Small intestine (tissue), 16 donors: ENCODE measurements around the gene VPS33A. TPM values are rescaled to one million over a fixed set of nuclear protein-coding genes. Genes with fewer than 3 reads are reported as not detected.

Source experiments
- DNase-seq, 2 donors: peaks; one replicate each; pipeline versions ENCODE4 v3.0.0 to v3.0.0-alpha.2; 2013
- FAIRE-seq: peaks from 2 replicates; lab custom pipeline; 2012; peaks lifted over from hg19 to GRCh38; lab: Jason Lieb, UNC
- H3K27ac ChIP-seq, 3 donors: one replicate each; pipeline ENCODE4 v1.5.1; 2013; ENCODE audit warnings: low read length in 2 of 3, mild to moderate bottlenecking in 2 of 3, control low read depth in 1 of 3, inconsistent platforms in 1 of 3, low read depth in 1 of 3, moderate library complexity in 1 of 3
- H3K27me3 ChIP-seq, 3 donors: one replicate each; pipeline ENCODE4 v1.6.1; 2013; ENCODE audit warnings: low read length in 3 of 3, inconsistent platforms in 1 of 3; ENCODE audit not compliant: control insufficient read depth in 3 of 3, insufficient read depth in 3 of 3
- H3K36me3 ChIP-seq, 3 donors: one replicate each; pipeline ENCODE4 v1.6.1; 2013; ENCODE audit warnings: low read length in 3 of 3, inconsistent platforms in 1 of 3, low read depth in 1 of 3, mild to moderate bottlenecking in 1 of 3, moderate library complexity in 1 of 3; ENCODE audit not compliant: control insufficient read depth in 3 of 3, insufficient read depth in 2 of 3
- H3K4me1 ChIP-seq, 3 donors: one replicate each; pipeline ENCODE4 v1.6.1; 2013; ENCODE audit warnings: low read length in 2 of 3, inconsistent platforms in 1 of 3, low read depth in 1 of 3, mild to moderate bottlenecking in 1 of 3, moderate library complexity in 1 of 3; ENCODE audit not compliant: control insufficient read depth in 3 of 3, insufficient read depth in 2 of 3
- H3K4me3 ChIP-seq, 3 donors: one replicate each; pipeline ENCODE4 v1.5.1; 2013; ENCODE audit warnings: low read length in 3 of 3, control low read depth in 1 of 3, inconsistent platforms in 1 of 3, low read depth in 1 of 3, mild to moderate bottlenecking in 1 of 3, moderate library complexity in 1 of 3
- H3K9me3 ChIP-seq, 2 donors: one replicate each; pipeline ENCODE4 v1.6.1; 2013; ENCODE audit warnings: low read depth in 1 of 2, low read length in 1 of 2; ENCODE audit not compliant: control insufficient read depth in 2 of 2, insufficient read depth in 1 of 2
- WGBS, 3 donors: extraction: QIAGEN DNeasy Blood & Tissue Kit; methylation state at CpG; one replicate each; pipeline ENCODE4 v1.1.7; 2013; 5-methylcytosine and 5-hydroxymethylcytosine counted together
- long read RNA-seq, 10 donors: transcript quantifications; one replicate each; lab custom pipeline, GENCODE V29; 2026
- polyA plus RNA-seq, 4 donors: library from polyadenylated mRNA; stranded (reverse) in 3 of 4; unstranded in 1 of 4; fragments of 200-250 nt in 3 of 4; fragments of 120-200 nt in 1 of 4; gene quantifications; one replicate each; pipeline versions ENCODE4 v1.2.1 to v1.2.3, GENCODE V29; 2013
- donor health status: healthy with polysubstance abuse.
- donor health status: control.
- donor health status: control.
- donor health status: Bipolar disorder and iron deficiency.
- donor health status: healthy.

The VPS33A gene
- polyA plus RNA-seq = 10 to 100 TPM in 3 of 4 donors, 1 to 10 TPM in 1; 9.4 to 19.6 (median 16.6) TPM
- long read RNA-seq, donor 1, full-length matches to known transcripts = 7 of 7 reads
- long read RNA-seq, donor 1, partial matches to known transcripts = 0 of 7 reads
- long read RNA-seq, donor 1, other reads (novel, unspliced or antisense) = 0 of 7 reads
- long read RNA-seq, donor 2, full-length matches to known transcripts = 3 of 3 reads
- long read RNA-seq, donor 2, partial matches to known transcripts = 0 of 3 reads
- long read RNA-seq, donor 2, other reads (novel, unspliced or antisense) = 0 of 3 reads
- long read RNA-seq, donor 3, full-length matches to known transcripts = 4 of 4 reads
- long read RNA-seq, donor 3, partial matches to known transcripts = 0 of 4 reads
- long read RNA-seq, donor 3, other reads (novel, unspliced or antisense) = 0 of 4 reads
- long read RNA-seq, donor 4 = 0 reads
- long read RNA-seq, donor 5 = 0 reads
- long read RNA-seq, donor 6, full-length matches to known transcripts = 6 of 6 reads
- long read RNA-seq, donor 6, partial matches to known transcripts = 0 of 6 reads
- long read RNA-seq, donor 6, other reads (novel, unspliced or antisense) = 0 of 6 reads
- long read RNA-seq, donor 7 = 0 reads
- long read RNA-seq, donor 8 = 0 reads
- long read RNA-seq, donor 9, full-length matches to known transcripts = 1 of 1 reads
- long read RNA-seq, donor 9, partial matches to known transcripts = 0 of 1 reads
- long read RNA-seq, donor 9, other reads (novel, unspliced or antisense) = 0 of 1 reads
- long read RNA-seq, donor 10, full-length matches to known transcripts = 6 of 11 reads
- long read RNA-seq, donor 10, partial matches to known transcripts = 5 of 11 reads
- long read RNA-seq, donor 10, other reads (novel, unspliced or antisense) = 0 of 11 reads

DNA sequence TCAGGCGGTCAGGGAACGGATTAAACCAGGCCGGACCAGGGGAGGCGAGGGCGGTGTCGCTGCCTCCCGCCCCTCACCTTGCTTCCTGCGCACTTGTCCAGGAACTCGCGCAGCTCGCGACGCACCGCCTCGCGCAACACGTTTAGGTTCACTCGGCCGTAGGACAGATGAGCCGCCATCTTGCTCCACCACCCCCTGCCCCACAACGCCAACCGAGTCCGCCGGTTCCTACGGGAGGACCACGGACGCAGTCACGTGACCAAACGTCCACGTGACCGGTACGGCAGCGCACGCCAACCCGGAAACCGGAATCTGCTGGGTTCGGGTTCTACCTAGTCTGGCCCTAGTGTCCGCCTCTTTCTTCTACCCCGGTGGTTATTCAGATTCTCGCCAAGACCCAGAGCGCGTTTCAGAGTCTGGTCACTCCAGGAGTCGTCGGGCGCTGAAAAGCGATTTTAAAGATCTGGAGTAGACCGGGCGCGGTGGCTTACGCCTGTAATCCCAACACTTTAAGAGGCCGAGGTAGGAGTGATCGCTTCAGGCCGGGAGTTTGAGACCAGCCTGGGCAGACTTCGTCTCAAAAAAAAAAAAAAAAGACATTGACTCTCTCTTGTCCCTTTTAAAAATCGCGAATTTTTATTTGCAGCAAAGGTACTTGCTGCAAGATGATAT is at the start of gene VPS33A:
TSS of gene VPS33A (minus strand) at position 265 of the 672 bp plus-strand sequence. CDS start at position 179, 86 bp downstream.
- FAIRE-seq = no peak
- H3K36me3 ChIP-seq = peaks cover 0 to 22% (median 0%) of the 10 kb centered on the region in 3 donors

DNA sequence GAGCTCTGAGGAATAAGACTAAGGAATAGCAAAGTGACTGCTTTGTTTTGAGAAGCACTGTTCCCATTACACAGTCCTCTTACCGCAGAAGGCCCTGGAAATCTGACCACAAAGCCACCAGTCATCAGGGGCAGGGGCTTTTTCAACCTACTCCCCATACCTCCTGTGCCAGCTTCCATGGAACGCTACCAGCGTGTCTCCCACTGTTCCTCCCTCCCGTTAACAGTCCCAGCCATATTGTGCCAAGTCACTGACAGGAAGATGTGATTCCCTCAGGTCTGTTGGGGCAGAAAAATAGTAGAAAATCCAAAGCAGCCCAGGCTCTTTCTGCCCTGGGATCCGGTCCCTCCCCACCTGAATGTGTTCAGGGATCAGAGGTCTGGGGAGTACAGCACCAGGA is 46.6 kb upstream of the VPS33A start:
- no peak for FAIRE-seq
- Histone ChIP-seq H3K4me1 (no peaks in the 10 kb centered on the region), H3K4me3 (no peak overlapping the region), H3K27ac (no peak overlapping the region), H3K9me3 (no peaks in the 10 kb centered on the region), H3K36me3 (peaks cover 4 to 31% (median 16%) of the 10 kb centered on the region in 3 donors), H3K27me3 (no peaks in the 10 kb centered on the region)
- DNase-seq = no peak
- WGBS, 3 donors = 95 to 97% (median 95%) methylated on average over 5 of the region's 5 CpGs

More for the DNA sequence above, at the start of gene VPS33A:
- peak; percentile 97 to 99 for DNase-seq
- Histone ChIP-seq H3K27ac (peak within 1 kb of the TSS; percentile 66 to 96 (median 94)), H3K9me3 (no peaks in the 10 kb centered on the region), H3K4me3 (peak within 1 kb of the TSS; percentile 72 to 82 (median 80)), H3K4me1 (peaks cover 0 to 10% (median 0%) of the 10 kb centered on the region in 3 donors), H3K27me3 (no peaks in the 10 kb centered on the region)
- WGBS, 3 donors = 0% methylated on average over 56 of the region's 56 CpGs

DNA sequence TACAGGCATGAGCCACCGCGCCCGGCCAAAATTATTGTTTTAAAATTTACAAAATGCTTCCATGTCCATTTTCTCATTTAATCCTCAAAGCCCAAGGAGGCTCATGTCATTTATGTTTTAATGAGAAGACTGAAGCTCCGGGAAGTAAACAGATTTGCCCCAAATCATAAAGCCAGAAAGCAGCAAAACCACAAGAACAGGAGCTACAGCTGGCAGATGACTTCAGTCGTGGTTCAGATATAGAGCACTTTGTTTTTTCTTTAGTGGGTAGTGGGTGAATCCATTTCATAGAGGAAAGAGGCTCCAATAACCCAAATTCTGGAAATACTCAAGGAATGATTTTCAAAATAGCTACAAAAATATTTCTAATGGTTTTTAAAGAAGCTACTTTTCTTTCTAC is 45.4 kb upstream of the VPS33A start:
- H3K27me3 ChIP-seq = no peaks in the 10 kb centered on the region

DNA sequence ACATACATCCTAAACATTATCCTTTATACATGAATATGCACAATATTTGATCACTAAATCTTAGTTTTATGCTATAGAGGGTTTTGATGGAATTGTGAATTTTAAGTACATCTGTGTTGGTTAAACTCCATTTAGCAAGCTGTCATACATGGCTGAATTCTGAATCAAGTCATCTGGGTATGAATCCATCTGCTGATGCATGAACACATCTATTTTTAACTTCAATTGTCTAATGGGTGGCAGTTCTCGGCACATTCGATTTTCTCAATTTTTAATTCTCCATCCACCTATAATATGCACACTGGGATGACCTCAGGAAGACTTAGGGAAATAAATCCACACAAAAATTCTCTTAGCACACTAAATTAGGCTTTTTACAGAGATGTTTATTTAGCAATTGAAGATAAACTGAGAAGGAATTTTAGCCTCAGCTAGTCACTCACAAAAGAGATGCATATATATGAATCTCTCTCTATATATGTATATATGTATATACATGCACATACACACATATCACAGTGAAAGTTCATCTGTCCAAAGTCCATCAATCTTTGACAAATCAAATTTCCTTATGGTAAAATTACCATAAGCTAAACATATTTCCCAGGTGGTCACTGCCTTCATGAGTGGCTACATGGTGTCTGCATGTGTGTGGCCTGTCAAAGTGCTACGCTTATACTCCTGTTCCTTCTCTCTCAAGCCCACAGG is 44.5 kb upstream of the VPS33A start:
- FAIRE-seq (no peak), DNase-seq (peak in 1 of 2 donors; percentile 4)
- no peaks in the 10 kb centered on the region for H3K27me3 ChIP-seq
- no peak overlapping the region for H3K4me3 ChIP-seq
- WGBS, 3 donors = 91 to 95% (median 95%) methylated on average over 3 of the region's 3 CpGs
- H3K9me3 ChIP-seq = no peaks in the 10 kb centered on the region
- H3K4me1 ChIP-seq = no peaks in the 10 kb centered on the region
- H3K27ac ChIP-seq = no peak overlapping the region
- H3K36me3 ChIP-seq = peaks cover 4 to 23% (median 15%) of the 10 kb centered on the region in 3 donors

More for the DNA sequence above, 45.4 kb upstream of the VPS33A start:
- FAIRE-seq = no peak
- Histone ChIP-seq H3K27ac (no peak overlapping the region), H3K4me3 (no peak overlapping the region), H3K36me3 (peaks cover 4 to 26% (median 15%) of the 10 kb centered on the region in 3 donors), H3K9me3 (no peaks in the 10 kb centered on the region), H3K4me1 (no peaks in the 10 kb centered on the region)
- WGBS, 3 donors = 87 to 94% (median 87%) methylated on average over 5 of the region's 5 CpGs
- no peak for DNase-seq

DNA sequence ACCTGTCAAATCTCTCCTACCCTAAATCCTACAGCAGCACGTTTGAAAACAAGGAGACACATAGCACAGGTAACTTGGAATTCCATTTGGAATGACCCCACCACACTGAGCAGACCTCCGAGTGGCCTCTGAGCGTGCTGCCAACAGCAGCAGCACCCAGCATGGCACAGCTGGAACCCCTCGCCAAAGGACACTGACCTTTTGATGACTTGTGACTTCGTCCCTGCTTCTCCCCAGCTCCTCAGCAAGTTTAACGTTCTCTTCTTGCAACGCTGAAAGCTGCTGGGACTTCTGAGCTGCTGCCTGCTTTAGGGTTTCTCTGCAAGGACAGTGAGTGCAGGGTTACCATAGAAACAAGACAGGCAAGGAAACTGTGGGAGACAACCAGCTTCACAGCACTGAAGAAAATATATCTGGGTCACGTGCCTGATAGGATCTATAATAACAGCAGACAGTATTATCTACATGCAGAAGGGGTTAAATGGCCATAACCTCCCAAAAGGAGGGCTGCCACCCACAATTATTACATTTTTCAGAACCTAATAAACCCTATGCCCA is 43.3 kb upstream of the VPS33A start:
- Histone ChIP-seq H3K36me3 (peaks cover 4 to 27% (median 15%) of the 10 kb centered on the region in 3 donors), H3K27me3 (no peaks in the 10 kb centered on the region), H3K4me3 (no peak overlapping the region), H3K9me3 (no peaks in the 10 kb centered on the region), H3K4me1 (no peaks in the 10 kb centered on the region), H3K27ac (no peak overlapping the region)
- DNase-seq (no peak), FAIRE-seq (no peak)
- whole genome bisulfite sequencing, 3 donors = 86 to 91% (median 90%) methylated on average over 8 of the region's 8 CpGs

DNA sequence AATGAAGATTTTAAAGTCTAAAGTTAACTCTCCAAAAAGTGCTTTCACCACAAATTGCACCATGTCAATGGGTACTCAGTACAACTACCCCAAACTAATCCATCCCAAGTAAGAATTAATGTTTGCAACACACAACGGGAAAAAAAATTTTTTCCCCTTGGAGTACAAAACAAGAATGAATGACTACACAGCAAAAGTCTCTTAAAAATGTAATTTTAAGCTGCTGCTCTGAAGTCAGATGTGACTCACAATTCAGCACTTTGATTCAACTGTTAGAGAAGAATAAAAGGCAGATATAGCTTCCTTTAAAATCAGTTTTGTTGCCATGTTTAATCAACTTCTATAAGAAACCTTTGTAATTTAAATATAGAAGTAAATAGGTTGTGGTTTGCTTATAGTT is 42.5 kb upstream of the VPS33A start:
- DNase-seq = no peak
- Histone ChIP-seq H3K4me3 (no peak overlapping the region), H3K4me1 (no peaks in the 10 kb centered on the region), H3K27me3 (no peaks in the 10 kb centered on the region), H3K9me3 (no peaks in the 10 kb centered on the region), H3K27ac (no peak overlapping the region), H3K36me3 (peaks cover 4 to 28% (median 15%) of the 10 kb centered on the region in 3 donors)
- FAIRE-seq = no peak
- 94 to 98% (median 97%) methylated on average over 1 of the region's 1 CpG for WGBS, 3 donors

DNA sequence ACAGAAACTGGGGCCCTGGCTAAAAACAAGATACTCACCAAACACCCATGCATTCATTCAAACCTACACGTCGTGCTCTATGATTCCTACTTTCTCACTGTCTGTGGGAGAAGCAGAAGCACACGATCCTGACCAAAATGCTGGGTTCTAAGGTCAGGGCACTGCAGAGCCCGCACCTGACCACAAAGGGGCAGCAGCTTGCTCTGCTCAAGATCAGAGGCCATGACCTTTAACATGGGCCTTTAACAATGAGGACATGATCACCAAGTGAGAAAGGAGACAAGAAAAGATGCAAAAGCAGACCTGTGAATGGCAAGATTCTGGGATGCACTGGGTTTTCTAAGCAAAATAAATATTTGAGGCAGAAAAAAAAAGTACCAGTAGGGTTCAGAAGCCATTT is 40.1 kb upstream of the VPS33A start:
- no peak overlapping the region for H3K4me3 ChIP-seq
- FAIRE-seq (no peak), DNase-seq (no peak)
- no peaks in the 10 kb centered on the region for H3K9me3 ChIP-seq
- 78 to 86% (median 80%) methylated on average over 4 of the region's 4 CpGs for WGBS, 3 donors
- H3K27me3 ChIP-seq = no peaks in the 10 kb centered on the region
- H3K4me1 ChIP-seq = no peaks in the 10 kb centered on the region
- H3K27ac ChIP-seq = no peak overlapping the region
- peaks cover 4 to 27% (median 11%) of the 10 kb centered on the region in 3 donors for H3K36me3 ChIP-seq
